ENCODE data around the gene GABARAPL2.

DNA sequence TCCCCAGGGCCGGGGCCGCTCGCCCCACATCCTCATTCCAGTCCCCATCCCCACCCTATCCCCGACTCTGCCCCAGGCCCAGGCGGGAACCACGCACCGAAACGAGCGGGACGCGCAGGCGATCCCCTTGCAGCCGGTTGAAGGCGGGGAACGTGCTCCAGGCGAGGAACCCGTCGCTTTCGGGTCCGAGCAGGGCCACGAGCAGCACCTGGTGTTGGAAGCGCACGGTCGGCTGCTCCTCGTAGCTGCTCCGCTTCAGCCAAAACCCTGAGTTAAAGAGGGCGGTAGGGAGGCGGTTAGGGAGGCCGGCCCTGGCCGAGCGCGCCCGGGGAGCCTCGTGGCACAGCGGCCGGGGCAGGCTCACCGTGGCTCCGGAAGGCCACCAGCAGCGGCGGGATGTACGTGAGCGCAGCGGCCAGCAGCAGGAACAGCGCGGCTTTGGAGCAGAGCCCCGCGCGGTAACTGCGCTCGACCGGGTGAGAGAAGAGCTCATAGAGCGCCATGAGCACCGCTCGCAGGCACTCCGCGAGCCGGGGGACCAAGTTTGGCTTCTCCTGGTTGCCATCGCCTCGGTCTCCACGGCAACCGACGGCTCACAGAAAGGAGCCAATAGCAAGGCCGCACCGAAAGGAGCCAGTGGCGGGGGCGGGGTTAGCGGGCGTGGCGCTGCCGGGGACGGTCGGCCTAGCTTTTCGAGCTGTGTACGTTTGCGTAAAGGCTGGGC lies 10.3 kb upstream of the GABARAPL2 start, which contains the start of gene TMEM231:
- TF ChIP-seq, protein P1, sequence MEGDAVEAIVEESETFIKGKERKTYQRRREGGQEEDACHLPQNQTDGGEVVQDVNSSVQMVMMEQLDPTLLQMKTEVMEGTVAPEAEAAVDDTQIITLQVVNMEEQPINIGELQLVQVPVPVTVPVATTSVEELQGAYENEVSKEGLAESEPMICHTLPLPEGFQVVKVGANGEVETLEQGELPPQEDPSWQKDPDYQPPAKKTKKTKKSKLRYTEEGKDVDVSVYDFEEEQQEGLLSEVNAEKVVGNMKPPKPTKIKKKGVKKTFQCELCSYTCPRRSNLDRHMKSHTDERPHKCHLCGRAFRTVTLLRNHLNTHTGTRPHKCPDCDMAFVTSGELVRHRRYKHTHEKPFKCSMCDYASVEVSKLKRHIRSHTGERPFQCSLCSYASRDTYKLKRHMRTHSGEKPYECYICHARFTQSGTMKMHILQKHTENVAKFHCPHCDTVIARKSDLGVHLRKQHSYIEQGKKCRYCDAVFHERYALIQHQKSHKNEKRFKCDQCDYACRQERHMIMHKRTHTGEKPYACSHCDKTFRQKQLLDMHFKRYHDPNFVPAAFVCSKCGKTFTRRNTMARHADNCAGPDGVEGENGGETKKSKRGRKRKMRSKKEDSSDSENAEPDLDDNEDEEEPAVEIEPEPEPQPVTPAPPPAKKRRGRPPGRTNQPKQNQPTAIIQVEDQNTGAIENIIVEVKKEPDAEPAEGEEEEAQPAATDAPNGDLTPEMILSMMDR (IDR thresholded peaks at IDR 0.05), result no peak
- TF ChIP-seq POLR2AphosphoS5 (IDR thresholded peaks at IDR 0.05; ENCODE audit: low read depth, low read length), result no peak; the same call in 1 of the 2 replicates
- TF ChIP-seq, protein P2, sequence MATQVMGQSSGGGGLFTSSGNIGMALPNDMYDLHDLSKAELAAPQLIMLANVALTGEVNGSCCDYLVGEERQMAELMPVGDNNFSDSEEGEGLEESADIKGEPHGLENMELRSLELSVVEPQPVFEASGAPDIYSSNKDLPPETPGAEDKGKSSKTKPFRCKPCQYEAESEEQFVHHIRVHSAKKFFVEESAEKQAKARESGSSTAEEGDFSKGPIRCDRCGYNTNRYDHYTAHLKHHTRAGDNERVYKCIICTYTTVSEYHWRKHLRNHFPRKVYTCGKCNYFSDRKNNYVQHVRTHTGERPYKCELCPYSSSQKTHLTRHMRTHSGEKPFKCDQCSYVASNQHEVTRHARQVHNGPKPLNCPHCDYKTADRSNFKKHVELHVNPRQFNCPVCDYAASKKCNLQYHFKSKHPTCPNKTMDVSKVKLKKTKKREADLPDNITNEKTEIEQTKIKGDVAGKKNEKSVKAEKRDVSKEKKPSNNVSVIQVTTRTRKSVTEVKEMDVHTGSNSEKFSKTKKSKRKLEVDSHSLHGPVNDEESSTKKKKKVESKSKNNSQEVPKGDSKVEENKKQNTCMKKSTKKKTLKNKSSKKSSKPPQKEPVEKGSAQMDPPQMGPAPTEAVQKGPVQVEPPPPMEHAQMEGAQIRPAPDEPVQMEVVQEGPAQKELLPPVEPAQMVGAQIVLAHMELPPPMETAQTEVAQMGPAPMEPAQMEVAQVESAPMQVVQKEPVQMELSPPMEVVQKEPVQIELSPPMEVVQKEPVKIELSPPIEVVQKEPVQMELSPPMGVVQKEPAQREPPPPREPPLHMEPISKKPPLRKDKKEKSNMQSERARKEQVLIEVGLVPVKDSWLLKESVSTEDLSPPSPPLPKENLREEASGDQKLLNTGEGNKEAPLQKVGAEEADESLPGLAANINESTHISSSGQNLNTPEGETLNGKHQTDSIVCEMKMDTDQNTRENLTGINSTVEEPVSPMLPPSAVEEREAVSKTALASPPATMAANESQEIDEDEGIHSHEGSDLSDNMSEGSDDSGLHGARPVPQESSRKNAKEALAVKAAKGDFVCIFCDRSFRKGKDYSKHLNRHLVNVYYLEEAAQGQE (IDR thresholded peaks at IDR 0.05; ENCODE audit: insufficient read depth in 1 of 2, low read depth in 2 of 2, low read length in 1 of 2), result no peak

All from Panc1 (cell line).